Erythroblast (primary cell): ENCODE measurements around the gene PTH1R.

Experiments used
- GATA1 ChIP-seq: IDR thresholded peaks from 2 replicates; pipeline ENCODE4 v1.6.1; 2011; ENCODE audit warnings: low read depth, mild to moderate bottlenecking, control low read depth, low read length, moderate library complexity
- POLR2A ChIP-seq: IDR thresholded peaks from 2 replicates; pipeline ENCODE4 v1.6.1; 2011; ENCODE audit warnings: mild to moderate bottlenecking, low read length

DNA sequence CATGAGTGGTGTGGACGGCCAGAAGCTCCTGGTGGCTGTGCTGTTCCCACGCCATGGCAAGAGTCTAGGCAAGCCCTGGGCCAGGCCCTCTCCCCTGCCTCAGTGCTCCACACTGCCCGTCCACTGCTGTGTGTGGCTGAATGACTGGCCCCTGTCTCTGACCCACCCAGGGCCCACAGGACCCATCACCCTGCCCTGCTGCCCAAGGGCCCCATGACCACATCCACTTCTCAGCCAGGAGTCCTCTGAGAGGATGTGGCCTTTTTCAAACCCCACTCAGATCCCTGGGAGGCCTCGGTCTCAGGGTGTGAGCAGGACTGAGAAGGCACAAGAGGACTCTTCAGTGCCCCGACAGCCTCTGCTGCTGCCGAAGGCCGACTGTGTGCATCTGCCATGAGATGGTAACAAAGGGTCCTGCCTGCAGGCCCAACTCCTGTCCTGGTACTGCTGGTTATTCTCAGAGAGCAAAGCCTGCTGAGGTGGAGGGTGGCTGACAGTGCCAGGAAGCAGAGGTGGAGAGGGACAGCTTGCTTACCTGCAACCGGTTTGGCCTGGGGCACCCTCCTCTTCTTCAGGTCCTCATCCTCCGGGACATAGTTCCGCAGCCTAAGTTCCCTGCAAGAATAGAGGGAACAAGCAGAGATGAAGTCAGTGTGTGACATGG lies 47.5 kb downstream of the PTH1R start:
- TF ChIP-seq POLR2A (no peak), GATA1 (no peak)
